HepG2 (cell line): ENCODE results near the gene ATP2B2. TPM values are rescaled to one million over a fixed set of nuclear protein-coding genes. Genes with fewer than 3 reads are reported as not detected.

Experiments used
- ATRX ChIP-seq: sonication (generic); formaldehyde crosslinking; IDR thresholded peaks from 2 replicates; pipeline ENCODE4 v1.4.0; 2020; ENCODE audit warnings: missing genetic modification reagents, borderline replicate concordance
- CHCHD3 ChIP-seq: sonication (generic); formaldehyde crosslinking; IDR thresholded peaks from 2 replicates; pipeline ENCODE4 v1.8.0; 2022; ENCODE audit warnings: mild to moderate bottlenecking, missing genetic modification reagents, moderate library complexity
- CHD2 ChIP-seq: IDR thresholded peaks from 2 replicates; pipeline ENCODE4 v1.6.1; 2011; ENCODE audit warnings: low read depth, low read length, improper control_type of control experiment
- FOXC1 ChIP-seq: sonication (generic); formaldehyde crosslinking; IDR thresholded peaks from 2 replicates; pipeline ENCODE4 v1.8.0; 2022; ENCODE audit warnings: mild to moderate bottlenecking, missing genetic modification reagents, borderline replicate concordance
- FOXK2 ChIP-seq: fragments of 450-650 bp; IDR thresholded peaks from 2 replicates; pipeline ENCODE4 v1.6.1; 2016
- KDM5B ChIP-seq: sonication (generic); formaldehyde crosslinking; IDR thresholded peaks from 2 replicates; pipeline ENCODE4 v1.4.0; 2020; ENCODE audit warnings: missing genetic modification reagents, mild to moderate bottlenecking, borderline replicate concordance
- NFIB ChIP-seq: sonication (generic); formaldehyde crosslinking; IDR thresholded peaks from 2 replicates; pipeline ENCODE4 v1.9.0; 2021; ENCODE audit warnings: missing genetic modification reagents, mild to moderate bottlenecking, borderline replicate concordance
- NFRKB ChIP-seq: fragments of 450-650 bp; IDR thresholded peaks from 2 replicates; pipeline ENCODE4 v1.6.1; 2017
- SYNCRIP ChIP-seq: fragments of 200-400 bp; formaldehyde crosslinking; IDR thresholded peaks from 2 replicates; pipeline ENCODE4 v1.6.1; 2018; ENCODE audit warnings: mild to moderate bottlenecking, low read depth, low read length; ENCODE audit not compliant: insufficient read depth
- ZFP36L1 ChIP-seq: sonication (generic); formaldehyde crosslinking; IDR thresholded peaks from 2 replicates; pipeline ENCODE4 v1.8.0; 2022; ENCODE audit warnings: mild to moderate bottlenecking, missing genetic modification reagents, moderate library complexity
- ZFX ChIP-seq: sonication (generic); formaldehyde crosslinking; IDR thresholded peaks from 2 replicates; pipeline ENCODE4 v1.4.0; 2020; ENCODE audit warnings: mild to moderate bottlenecking, low read depth, missing genetic modification reagents, moderate library complexity
- ZFY ChIP-seq: sonication (generic); formaldehyde crosslinking; IDR thresholded peaks from 2 replicates; pipeline ENCODE4 v1.4.0; 2020; ENCODE audit warnings: missing genetic modification reagents
- ZNF318 ChIP-seq: sonication (generic); formaldehyde crosslinking; IDR thresholded peaks from 2 replicates; pipeline ENCODE4 v1.4.0; 2020; ENCODE audit warnings: mild to moderate bottlenecking, missing genetic modification reagents
- ZNF616 ChIP-seq: sonication (generic); formaldehyde crosslinking; IDR thresholded peaks from 2 replicates; pipeline ENCODE4 v1.5.0; 2020; ENCODE audit warnings: low read depth, mild to moderate bottlenecking, missing genetic modification reagents
- polyA plus RNA-seq, 8 experiments: library from polyadenylated mRNA; depleted of rRNA in 3 of 8; stranded (reverse) in 7 of 8; unstranded in 1 of 8; fragments of >200 nt; fragmentation: Illumina TruSeq in 4 of 8; extraction: Trizol in 4 of 8; gene quantifications; 2 replicates each; pipeline versions ENCODE4 v1.2.1 to v1.2.3, GENCODE V29; 2011 to 2016; ENCODE audit warnings: low read depth in 4 of 8, missing spikeins in 1 of 8, mixed read lengths in 1 of 8; ENCODE audit not compliant: insufficient read depth in 1 of 8
- total RNA-seq, 5 experiments: library from RNA; depleted of rRNA; stranded (reverse); fragments of >200 nt; fragmentation: Illumina TruSeq; extraction: Trizol; gene quantifications; 2 replicates each; pipeline ENCODE4 v1.2.3, GENCODE V29; 2016; ENCODE audit warnings: low read depth in 1 of 5
- TF ChIP-seq, protein P1 (sequence below): sonication (generic); formaldehyde crosslinking; IDR thresholded peaks from 2 replicates; pipeline ENCODE4 v1.4.0; 2020; ENCODE audit warnings: missing genetic modification reagents, borderline replicate concordance

Gene ATP2B2
- total and polyA plus RNA-seq, 2 of the 13 experiments (the other 11 are each of a cell fraction or from before 2014, with no cell fraction given) = 1.5 to 2.3 TPM

DNA sequence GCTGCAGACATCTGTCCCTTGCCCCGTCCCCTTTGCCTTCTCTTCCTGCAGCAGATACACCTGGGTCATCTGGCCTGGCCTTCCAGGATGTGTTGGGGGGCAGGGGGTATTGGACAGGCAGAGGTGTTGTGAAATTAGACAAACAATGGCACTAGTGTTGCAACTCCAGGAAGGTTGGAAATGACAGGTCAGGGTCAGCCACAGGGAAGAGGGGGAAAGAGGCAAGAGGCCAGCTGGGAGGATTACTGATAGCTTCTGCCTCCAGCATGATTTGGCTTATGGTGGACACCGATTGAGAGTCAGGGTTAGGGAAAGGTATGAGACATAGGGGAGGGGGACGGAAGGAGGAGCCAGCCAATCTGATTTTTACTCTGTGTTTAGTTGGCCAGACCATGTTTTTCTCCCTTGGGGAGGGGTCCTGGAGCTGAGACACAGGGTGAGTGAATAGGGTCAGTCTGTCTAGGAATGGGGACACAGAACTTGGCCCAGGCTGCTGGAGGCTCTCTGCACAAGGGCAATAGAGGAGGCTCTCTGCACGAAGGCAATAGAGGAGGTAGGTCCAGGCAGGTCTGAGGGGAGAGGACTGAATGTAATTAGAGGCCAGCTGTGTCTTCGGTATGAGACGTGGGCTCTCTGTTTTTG, 3.4 kb upstream of the ATP2B2 start (continued):
- TF ChIP-seq, protein P1, sequence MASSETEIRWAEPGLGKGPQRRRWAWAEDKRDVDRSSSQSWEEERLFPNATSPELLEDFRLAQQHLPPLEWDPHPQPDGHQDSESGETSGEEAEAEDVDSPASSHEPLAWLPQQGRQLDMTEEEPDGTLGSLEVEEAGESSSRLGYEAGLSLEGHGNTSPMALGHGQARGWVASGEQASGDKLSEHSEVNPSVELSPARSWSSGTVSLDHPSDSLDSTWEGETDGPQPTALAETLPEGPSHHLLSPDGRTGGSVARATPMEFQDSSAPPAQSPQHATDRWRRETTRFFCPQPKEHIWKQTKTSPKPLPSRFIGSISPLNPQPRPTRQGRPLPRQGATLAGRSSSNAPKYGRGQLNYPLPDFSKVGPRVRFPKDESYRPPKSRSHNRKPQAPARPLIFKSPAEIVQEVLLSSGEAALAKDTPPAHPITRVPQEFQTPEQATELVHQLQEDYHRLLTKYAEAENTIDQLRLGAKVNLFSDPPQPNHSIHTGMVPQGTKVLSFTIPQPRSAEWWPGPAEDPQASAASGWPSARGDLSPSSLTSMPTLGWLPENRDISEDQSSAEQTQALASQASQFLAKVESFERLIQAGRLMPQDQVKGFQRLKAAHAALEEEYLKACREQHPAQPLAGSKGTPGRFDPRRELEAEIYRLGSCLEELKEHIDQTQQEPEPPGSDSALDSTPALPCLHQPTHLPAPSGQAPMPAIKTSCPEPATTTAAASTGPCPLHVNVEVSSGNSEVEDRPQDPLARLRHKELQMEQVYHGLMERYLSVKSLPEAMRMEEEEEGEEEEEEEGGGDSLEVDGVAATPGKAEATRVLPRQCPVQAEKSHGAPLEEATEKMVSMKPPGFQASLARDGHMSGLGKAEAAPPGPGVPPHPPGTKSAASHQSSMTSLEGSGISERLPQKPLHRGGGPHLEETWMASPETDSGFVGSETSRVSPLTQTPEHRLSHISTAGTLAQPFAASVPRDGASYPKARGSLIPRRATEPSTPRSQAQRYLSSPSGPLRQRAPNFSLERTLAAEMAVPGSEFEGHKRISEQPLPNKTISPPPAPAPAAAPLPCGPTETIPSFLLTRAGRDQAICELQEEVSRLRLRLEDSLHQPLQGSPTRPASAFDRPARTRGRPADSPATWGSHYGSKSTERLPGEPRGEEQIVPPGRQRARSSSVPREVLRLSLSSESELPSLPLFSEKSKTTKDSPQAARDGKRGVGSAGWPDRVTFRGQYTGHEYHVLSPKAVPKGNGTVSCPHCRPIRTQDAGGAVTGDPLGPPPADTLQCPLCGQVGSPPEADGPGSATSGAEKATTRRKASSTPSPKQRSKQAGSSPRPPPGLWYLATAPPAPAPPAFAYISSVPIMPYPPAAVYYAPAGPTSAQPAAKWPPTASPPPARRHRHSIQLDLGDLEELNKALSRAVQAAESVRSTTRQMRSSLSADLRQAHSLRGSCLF (CRISPR knock-in tag) = no peak
- TF ChIP-seq CHD2 (no peak), NFIB (CRISPR knock-in tag) (no peak), KDM5B (CRISPR knock-in tag) (peak; percentile 85; the same call in 1 of the 2 replicates), ZNF318 (CRISPR knock-in tag) (no peak; the same call in 1 of the 2 replicates), CHCHD3 (CRISPR knock-in tag) (no peak), FOXC1 (CRISPR knock-in tag) (peak; percentile 93), ZNF616 (CRISPR knock-in tag) (0 out of 2 replicates have a peak, but pooled peaks have one; percentile 48), NFRKB (no peak), ZFY (CRISPR knock-in tag) (no peak), ATRX (CRISPR knock-in tag) (no peak), FOXK2 (peak; percentile 52; the same call in 1 of the 2 replicates), ZFP36L1 (CRISPR knock-in tag) (peak; percentile 94), SYNCRIP (no peak), ZFX (peak; percentile 86)
